ENCODE measurements around the gene COQ5.
A peak's percentile ranks its signal among the peaks of the same experiment; 100 is the strongest.

COQ5 gene, protein sequence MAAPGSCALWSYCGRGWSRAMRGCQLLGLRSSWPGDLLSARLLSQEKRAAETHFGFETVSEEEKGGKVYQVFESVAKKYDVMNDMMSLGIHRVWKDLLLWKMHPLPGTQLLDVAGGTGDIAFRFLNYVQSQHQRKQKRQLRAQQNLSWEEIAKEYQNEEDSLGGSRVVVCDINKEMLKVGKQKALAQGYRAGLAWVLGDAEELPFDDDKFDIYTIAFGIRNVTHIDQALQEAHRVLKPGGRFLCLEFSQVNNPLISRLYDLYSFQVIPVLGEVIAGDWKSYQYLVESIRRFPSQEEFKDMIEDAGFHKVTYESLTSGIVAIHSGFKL

GRCh38 chr12:120528861-120529525 is at the start of gene COQ5:
TSS of gene COQ5 (minus strand) at chr12:120529158. CDS start at chr12:120529141, 17 bp downstream.
- Histone ChIP-seq H3K4me1 (ENCODE audit: control insufficient read depth, insufficient read depth, low read length) (no peaks in the 10 kb centered on the region), H3K9me3 (ENCODE audit: control insufficient read depth, low read length) (no peaks in the 10 kb centered on the region), H3K4me3 (ENCODE audit: low read length) (peak within 1 kb of the TSS; percentile 53), H3K27me3 (ENCODE audit: control insufficient read depth, insufficient read depth, low read length) (no peaks in the 10 kb centered on the region), H3K9ac (ENCODE audit: low read length) (peak within 1 kb of the TSS; percentile 95), H3K36me3 (ENCODE audit: control insufficient read depth, insufficient read depth, low read length) (no peaks in the 10 kb centered on the region)

DNA sequence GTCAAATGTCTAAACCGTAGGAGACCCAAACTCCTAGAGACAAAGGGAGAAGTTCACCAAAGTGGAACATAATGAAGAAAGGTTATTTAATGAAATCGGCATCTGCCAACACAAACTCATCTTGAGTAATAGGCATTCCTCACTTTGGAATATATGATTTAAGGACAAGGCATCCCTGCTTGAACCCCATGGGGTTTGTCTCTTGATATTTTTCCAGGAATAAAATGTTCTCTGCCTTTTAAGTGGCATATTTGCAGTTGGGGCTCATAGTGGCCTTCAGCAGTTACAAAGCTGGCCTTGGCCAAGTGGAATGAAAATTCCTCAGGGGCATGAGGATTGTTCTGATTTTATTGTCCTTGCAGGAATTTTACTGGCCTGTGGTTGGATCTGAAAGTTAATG is 45.1 kb upstream of the COQ5 start:
- Histone ChIP-seq H3K4me1 (ENCODE audit: control insufficient read depth, insufficient read depth, low read length) (no peaks in the 10 kb centered on the region), H3K4me3 (ENCODE audit: low read length) (no peak overlapping the region), H3K9me3 (ENCODE audit: control insufficient read depth, low read length) (no peaks in the 10 kb centered on the region), H3K9ac (ENCODE audit: low read length) (no peak overlapping the region), H3K27me3 (ENCODE audit: control insufficient read depth, insufficient read depth, low read length) (no peaks in the 10 kb centered on the region), H3K36me3 (ENCODE audit: control insufficient read depth, insufficient read depth, low read length) (peaks cover 17% of the 10 kb centered on the region)

DNA sequence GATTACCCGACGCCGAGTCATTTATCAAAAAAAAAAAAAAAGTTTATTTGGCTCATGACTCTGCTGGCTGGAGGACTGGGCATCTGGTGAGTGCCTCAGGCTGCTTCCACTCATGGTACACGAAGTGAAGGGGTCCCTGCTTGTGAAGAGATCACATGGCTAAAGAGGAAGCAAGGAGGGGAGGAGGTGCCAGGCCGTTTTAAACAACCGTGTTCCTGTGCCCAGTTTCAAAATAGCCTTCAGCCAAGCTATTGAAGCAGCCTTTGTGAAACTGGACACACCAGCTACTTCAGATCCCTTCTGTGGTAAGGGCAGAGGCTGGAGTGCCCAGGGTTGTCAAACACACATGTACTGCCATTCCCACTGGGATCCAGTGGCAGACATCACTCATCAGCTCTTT is 44.6 kb upstream of the COQ5 start:
- Histone ChIP-seq H3K9ac (ENCODE audit: low read length) (no peak overlapping the region), H3K9me3 (ENCODE audit: control insufficient read depth, low read length) (no peaks in the 10 kb centered on the region), H3K4me1 (ENCODE audit: control insufficient read depth, insufficient read depth, low read length) (no peaks in the 10 kb centered on the region), H3K4me3 (ENCODE audit: low read length) (no peak overlapping the region), H3K36me3 (ENCODE audit: control insufficient read depth, insufficient read depth, low read length) (peaks cover 17% of the 10 kb centered on the region), H3K27me3 (ENCODE audit: control insufficient read depth, insufficient read depth, low read length) (no peaks in the 10 kb centered on the region)

GRCh38 chr12:120571299-120571698 is 42.3 kb upstream of the COQ5 start:
- Histone ChIP-seq H3K9me3 (ENCODE audit: control insufficient read depth, low read length) (no peaks in the 10 kb centered on the region), H3K4me3 (ENCODE audit: low read length) (no peak overlapping the region), H3K9ac (ENCODE audit: low read length) (no peak overlapping the region), H3K36me3 (ENCODE audit: control insufficient read depth, insufficient read depth, low read length) (peaks cover 12% of the 10 kb centered on the region), H3K4me1 (ENCODE audit: control insufficient read depth, insufficient read depth, low read length) (no peaks in the 10 kb centered on the region), H3K27me3 (ENCODE audit: control insufficient read depth, insufficient read depth, low read length) (no peaks in the 10 kb centered on the region)

- Histone ChIP-seq H3K9me3 (ENCODE audit: control insufficient read depth, low read length) (no peaks in the 10 kb centered on the region), H3K4me1 (ENCODE audit: control insufficient read depth, insufficient read depth, low read length) (no peaks in the 10 kb centered on the region), H3K27me3 (ENCODE audit: control insufficient read depth, insufficient read depth, low read length) (no peaks in the 10 kb centered on the region), H3K36me3 (ENCODE audit: control insufficient read depth, insufficient read depth, low read length) (peaks cover 36% of the 10 kb centered on the region), H3K4me3 (ENCODE audit: low read length) (no peak overlapping the region), H3K9ac (ENCODE audit: low read length) (no peak overlapping the region)
Measured at GRCh38 chr12:120563495-120563894, 34.5 kb upstream of the COQ5 start.

- Histone ChIP-seq H3K36me3 (ENCODE audit: control insufficient read depth, insufficient read depth, low read length) (peaks cover 36% of the 10 kb centered on the region), H3K27me3 (ENCODE audit: control insufficient read depth, insufficient read depth, low read length) (no peaks in the 10 kb centered on the region), H3K4me3 (ENCODE audit: low read length) (no peak overlapping the region), H3K9me3 (ENCODE audit: control insufficient read depth, low read length) (no peaks in the 10 kb centered on the region), H3K9ac (ENCODE audit: low read length) (no peak overlapping the region), H3K4me1 (ENCODE audit: control insufficient read depth, insufficient read depth, low read length) (no peaks in the 10 kb centered on the region)
Measured at GRCh38 chr12:120562906-120563305, 33.9 kb upstream of the COQ5 start.

DNA sequence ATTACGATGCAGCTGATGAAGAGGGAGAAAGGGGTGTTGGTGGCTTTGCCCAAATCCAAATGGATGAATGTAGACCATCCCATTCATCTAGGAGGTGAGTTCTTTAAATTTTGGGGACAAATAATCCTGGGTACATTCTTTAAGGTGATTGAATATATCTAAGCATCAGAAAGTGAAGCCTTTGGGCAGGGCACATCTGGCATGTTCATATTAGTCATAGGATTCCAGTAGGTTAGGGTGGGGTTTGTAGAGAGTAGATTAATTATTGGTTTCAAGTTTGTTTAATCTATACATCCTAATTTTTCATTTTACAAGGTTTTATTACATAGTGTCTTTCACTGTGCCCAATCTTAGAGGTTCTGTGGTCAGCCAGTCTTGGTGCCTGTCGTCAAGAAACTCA is 28.6 kb upstream of the COQ5 start:
- Histone ChIP-seq H3K9me3 (ENCODE audit: control insufficient read depth, low read length) (no peaks in the 10 kb centered on the region), H3K36me3 (ENCODE audit: control insufficient read depth, insufficient read depth, low read length) (peaks cover 15% of the 10 kb centered on the region), H3K27me3 (ENCODE audit: control insufficient read depth, insufficient read depth, low read length) (no peaks in the 10 kb centered on the region), H3K9ac (ENCODE audit: low read length) (no peak overlapping the region), H3K4me3 (ENCODE audit: low read length) (no peak overlapping the region), H3K4me1 (ENCODE audit: control insufficient read depth, insufficient read depth, low read length) (no peaks in the 10 kb centered on the region)

- Histone ChIP-seq H3K27me3 (ENCODE audit: control insufficient read depth, insufficient read depth, low read length) (no peaks in the 10 kb centered on the region), H3K36me3 (ENCODE audit: control insufficient read depth, insufficient read depth, low read length) (peaks cover 9% of the 10 kb centered on the region), H3K4me3 (ENCODE audit: low read length) (no peak overlapping the region), H3K4me1 (ENCODE audit: control insufficient read depth, insufficient read depth, low read length) (peaks cover 7% of the 10 kb centered on the region), H3K9me3 (ENCODE audit: control insufficient read depth, low read length) (no peaks in the 10 kb centered on the region), H3K9ac (ENCODE audit: low read length) (no peak overlapping the region)
Measured at GRCh38 chr12:120554678-120555077, 25.7 kb upstream of the COQ5 start.

DNA sequence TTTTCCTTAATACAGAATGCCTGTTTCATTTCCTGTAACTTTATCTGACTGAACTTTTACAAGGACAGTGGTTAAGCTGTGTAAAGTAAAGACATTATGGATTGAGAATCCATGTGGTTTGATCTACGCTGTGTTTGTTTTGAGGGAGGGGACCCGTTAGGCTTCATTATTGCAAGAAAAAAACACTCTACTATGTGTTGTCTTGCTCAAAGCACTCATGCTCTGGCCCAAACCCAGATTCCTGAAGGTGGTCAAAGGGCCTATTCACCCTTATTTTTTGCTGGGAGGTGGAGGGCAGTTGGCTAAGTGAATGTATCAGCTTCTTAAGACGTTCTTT is 17.1 kb upstream of the COQ5 start:
- peaks cover 5% of the 10 kb centered on the region for H3K36me3 ChIP-seq (ENCODE audit: control insufficient read depth, insufficient read depth, low read length)

GRCh38 chr12:120544691-120545090 is 15.7 kb upstream of the COQ5 start:
- no peaks in the 10 kb centered on the region for H3K9me3 ChIP-seq (ENCODE audit: control insufficient read depth, low read length)
- peaks cover 14% of the 10 kb centered on the region for H3K4me1 ChIP-seq (ENCODE audit: control insufficient read depth, insufficient read depth, low read length)
- no peaks in the 10 kb centered on the region for H3K27me3 ChIP-seq (ENCODE audit: control insufficient read depth, insufficient read depth, low read length)
- no peak overlapping the region for H3K4me3 ChIP-seq (ENCODE audit: low read length)
- H3K36me3 ChIP-seq (ENCODE audit: control insufficient read depth, insufficient read depth, low read length): peaks cover 5% of the 10 kb centered on the region
- no peak overlapping the region for H3K9ac ChIP-seq (ENCODE audit: low read length)

More for the DNA sequence above, 17.1 kb upstream of the COQ5 start:
- H3K9me3 ChIP-seq (ENCODE audit: control insufficient read depth, low read length): no peaks in the 10 kb centered on the region
- H3K4me3 ChIP-seq (ENCODE audit: low read length): no peak overlapping the region
- no peak overlapping the region for H3K9ac ChIP-seq (ENCODE audit: low read length)
- no peaks in the 10 kb centered on the region for H3K27me3 ChIP-seq (ENCODE audit: control insufficient read depth, insufficient read depth, low read length)
- H3K4me1 ChIP-seq (ENCODE audit: control insufficient read depth, insufficient read depth, low read length): peaks cover 11% of the 10 kb centered on the region

DNA sequence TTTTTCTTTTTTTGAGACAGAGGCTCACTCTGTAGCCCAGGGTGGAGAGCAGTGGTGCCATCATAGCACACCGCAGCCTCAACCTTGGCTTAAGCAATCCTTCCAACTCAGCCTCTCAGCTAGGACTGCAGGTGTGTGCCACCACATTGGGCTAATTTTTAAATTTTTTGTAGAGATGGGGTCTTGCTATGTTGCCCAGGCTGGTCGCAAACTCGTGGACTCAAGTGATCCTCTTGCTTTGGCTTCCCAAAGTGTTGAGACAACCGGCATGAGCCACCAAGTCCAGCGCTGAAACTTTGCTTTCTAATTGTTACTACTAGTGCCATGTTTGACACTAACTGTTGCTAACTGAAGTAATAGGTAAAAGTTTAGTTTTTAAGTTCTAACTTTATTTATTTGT is 13.2 kb upstream of the COQ5 start:
- Histone ChIP-seq H3K36me3 (ENCODE audit: control insufficient read depth, insufficient read depth, low read length) (peaks cover 5% of the 10 kb centered on the region), H3K4me1 (ENCODE audit: control insufficient read depth, insufficient read depth, low read length) (peaks cover 37% of the 10 kb centered on the region), H3K27me3 (ENCODE audit: control insufficient read depth, insufficient read depth, low read length) (no peaks in the 10 kb centered on the region), H3K9me3 (ENCODE audit: control insufficient read depth, low read length) (no peaks in the 10 kb centered on the region), H3K4me3 (ENCODE audit: low read length) (no peak overlapping the region), H3K9ac (ENCODE audit: low read length) (no peak overlapping the region)

- Histone ChIP-seq H3K9ac (ENCODE audit: low read length) (no peak overlapping the region), H3K4me3 (ENCODE audit: low read length) (no peak overlapping the region), H3K4me1 (ENCODE audit: control insufficient read depth, insufficient read depth, low read length) (peaks cover 37% of the 10 kb centered on the region), H3K36me3 (ENCODE audit: control insufficient read depth, insufficient read depth, low read length) (no peaks in the 10 kb centered on the region), H3K27me3 (ENCODE audit: control insufficient read depth, insufficient read depth, low read length) (no peaks in the 10 kb centered on the region), H3K9me3 (ENCODE audit: control insufficient read depth, low read length) (no peaks in the 10 kb centered on the region)
Measured at GRCh38 chr12:120540445-120540844, 11.5 kb upstream of the COQ5 start.

Data from mucosa of stomach (tissue), 1 donor.